GM19467 (cell line): ENCODE results near the gene EGFR.

Source experiments
- ATAC-seq: cut with Tn5 transposase; IDR thresholded peaks from one replicate; pipeline ENCODE4 v1.9.1; 2021; ENCODE audit warnings: mild to moderate bottlenecking, moderate library complexity; ENCODE audit not compliant: unreplicated experiment

Gene EGFR

GRCh38 chr7:55018361-55019190 lies at the start of gene EGFR:
EGFR (plus strand) TSS chr7:55019017; CDS start chr7:55019278, 261 bp downstream.
- ATAC-seq = no peak

GRCh38 chr7:54969208-54969967 lies 49.4 kb upstream of the EGFR start:
- no peak for ATAC-seq

- no peak for ATAC-seq
Measured at GRCh38 chr7:54972733-54973294, 46.0 kb upstream of the EGFR start.

GRCh38 chr7:54978364-54979116 lies 40.3 kb upstream of the EGFR start:
- no peak for ATAC-seq

- no peak for ATAC-seq
Measured at GRCh38 chr7:54980521-54980920, 38.3 kb upstream of the EGFR start.

GRCh38 chr7:54981913-54982312 lies 36.9 kb upstream of the EGFR start:
- ATAC-seq = no peak

GRCh38 chr7:54985426-54986330 lies 33.1 kb upstream of the EGFR start:
- ATAC-seq = no peak

- no peak for ATAC-seq
Measured at GRCh38 chr7:54986716-54987115, 32.1 kb upstream of the EGFR start.

- ATAC-seq = no peak
Measured at GRCh38 chr7:54987772-54988171, 31.0 kb upstream of the EGFR start.

- no peak for ATAC-seq
Measured at GRCh38 chr7:54988516-54988915, 30.3 kb upstream of the EGFR start.

- ATAC-seq = no peak
Measured at GRCh38 chr7:54989453-54990225, 29.2 kb upstream of the EGFR start.

- no peak for ATAC-seq
Measured at GRCh38 chr7:54991341-54991740, 27.5 kb upstream of the EGFR start.

- ATAC-seq = no peak
Measured at GRCh38 chr7:54992871-54993475, 25.8 kb upstream of the EGFR start.

GRCh38 chr7:54995166-54995565 lies 23.7 kb upstream of the EGFR start:
- ATAC-seq = no peak

GRCh38 chr7:54995610-54996363 lies 23.0 kb upstream of the EGFR start:
- ATAC-seq = peak; percentile 66

GRCh38 chr7:54996391-54996790 lies 22.4 kb upstream of the EGFR start:
- no peak for ATAC-seq

GRCh38 chr7:55004579-55004978 lies 14.2 kb upstream of the EGFR start:
- no peak for ATAC-seq

GRCh38 chr7:55005241-55005851 lies 13.5 kb upstream of the EGFR start:
- ATAC-seq = no peak
